K562 (cell line): Measurements from ENCODE around the gene MAP1LC3A. TPM values are rescaled to one million over a fixed set of nuclear protein-coding genes. Genes with fewer than 3 reads are reported as not detected.
A peak's percentile ranks its signal among the peaks of the same experiment; 100 is the strongest.

Source experiments
- ATAC-seq: fragments of 200-7000 bp; cut with Tn5 transposase; 3 replicates; pipeline ENCODE4 v1.9.1; 2020; ENCODE audit warnings: moderate library complexity
- BruUV-seq: library from RNA; stranded (reverse); fragments of 400-500 nt; replicated peaks from 2 replicates; lab custom pipeline; 2021; lab: Mats Ljungman, UMichigan
- CTCF ChIA-PET: fragments of 300-600 bp; formaldehyde crosslinking; extraction: SDS; loops from one replicate; lab custom pipeline; 2021; ENCODE audit warnings: low intra/inter-chr PET ratio; lab: Yijun Ruan, JAX
- POLR2A ChIA-PET: fragments of 300-600, 350-650 bp; sonication (Branson Sonifier 250); formaldehyde crosslinking; extraction: SDS; loops from one replicate; lab custom pipeline; 2021; ENCODE audit warnings: antibody characterized with exemption, inconsistent platforms; lab: Yijun Ruan, JAX
- DNase-seq, 4 experiments: peaks; one replicate each; pipeline versions ENCODE4 v3.0.0 to v3.0.0-alpha.2; 2011 to 2018; ENCODE audit warnings: low spot score in 3 of 4, mixed read lengths in 3 of 4; ENCODE audit errors: extremely low read depth in 1 of 4
- FAIRE-seq: peaks from 2 replicates; lab custom pipeline; 2011; peaks lifted over from hg19 to GRCh38; lab: Jason Lieb, UNC
- H2AFZ ChIP-seq: 2 replicates; pipeline ENCODE4 v1.6.0; 2011; ENCODE audit warnings: low read depth, low read length, control low read depth, inconsistent platforms
- H3K27ac ChIP-seq: fragments of 200-600 bp; 3 replicates; pipeline ENCODE4 v1.8.0; 2011; ENCODE audit warnings: low read depth, mild to moderate bottlenecking, control low read depth, inconsistent platforms, low read length, moderate library complexity, mixed read lengths; ENCODE audit errors: extremely low read depth
- H3K27me3 ChIP-seq, 2 experiments: fragments of 300-600 bp in 1 of 2; 2 replicates in 1 of 2; 3 replicates in 1 of 2; pipeline versions ENCODE4 v1.6.0 to v1.8.0; 2011; ENCODE audit warnings: inconsistent platforms in 2 of 2, low read length in 2 of 2, mild to moderate bottlenecking in 1 of 2, mixed read lengths in 1 of 2, moderate library complexity in 1 of 2; ENCODE audit not compliant: control insufficient read depth in 2 of 2, insufficient read depth in 2 of 2
- H3K36me3 ChIP-seq: fragments of 300-600 bp; 3 replicates; pipeline ENCODE4 v1.8.0; 2011; ENCODE audit warnings: mild to moderate bottlenecking, low read length, inconsistent platforms; ENCODE audit not compliant: control insufficient read depth, insufficient read depth
- H3K4me1 ChIP-seq, 2 experiments: fragments of 200-600 bp in 1 of 2; replicated peaks in 1 of 2; 2 replicates in 1 of 2; 3 replicates in 1 of 2; pipeline versions ENCODE4 v1.5.1 to v1.8.0; 2011; ENCODE audit warnings: inconsistent platforms in 2 of 2, low read length in 2 of 2, mild to moderate bottlenecking in 1 of 2, mixed read lengths in 1 of 2, moderate library complexity in 1 of 2; ENCODE audit not compliant: control insufficient read depth in 2 of 2, insufficient read depth in 2 of 2
- H3K4me2 ChIP-seq: 2 replicates; pipeline ENCODE4 v1.6.1; 2011; ENCODE audit warnings: low read length, control low read depth, inconsistent platforms, mixed read lengths; ENCODE audit not compliant: insufficient read depth
- H3K4me3 ChIP-seq: fragments of 200-600 bp; sonication (generic), shearing (Covaris generic); 2 replicates; pipeline ENCODE4 v1.5.1; 2016; ENCODE audit warnings: control low read depth, inconsistent platforms
- H3K79me2 ChIP-seq: fragments of 200-600 bp; 3 replicates; pipeline ENCODE4 v1.8.0; 2011; ENCODE audit warnings: low read length, inconsistent platforms; ENCODE audit not compliant: control insufficient read depth, insufficient read depth
- H3K9ac ChIP-seq, 2 experiments: 2 replicates each; pipeline versions ENCODE4 v1.6.0 to v1.6.1; 2011; ENCODE audit warnings: low read depth in 2 of 2, low read length in 2 of 2, control low read depth in 1 of 2, inconsistent platforms in 1 of 2, mild to moderate bottlenecking in 1 of 2, mixed read lengths in 1 of 2; ENCODE audit not compliant: insufficient read depth in 1 of 2
- H3K9me1 ChIP-seq: one replicate; pipeline ENCODE4 v1.6.0; 2011; ENCODE audit warnings: inconsistent platforms, mild to moderate bottlenecking, low read length, moderate library complexity; ENCODE audit not compliant: control insufficient read depth, insufficient read depth
- H3K9me3 ChIP-seq: replicated peaks from 2 replicates; pipeline ENCODE4 v1.5.1; 2011; ENCODE audit warnings: low read depth, low read length, inconsistent platforms; ENCODE audit not compliant: control insufficient read depth, insufficient read depth
- H4K20me1 ChIP-seq: replicated peaks from 2 replicates; pipeline ENCODE4 v1.6.1; 2011; ENCODE audit warnings: low read length, inconsistent platforms, mixed read lengths; ENCODE audit not compliant: control insufficient read depth, insufficient read depth
- HMBOX1 ChIP-seq: sonication (generic); IDR thresholded peaks from 2 replicates; pipeline ENCODE4 v1.6.1; 2016
- IFI16 ChIP-seq: fragments of 250-450 bp; sonication (Bioruptor Pico); IDR thresholded peaks from 2 replicates; pipeline ENCODE4 v2.1.2; 2022; ENCODE audit warnings: mild to moderate bottlenecking, inconsistent platforms
- POLR3G ChIP-seq: IDR thresholded peaks from 2 replicates; pipeline ENCODE4 v1.6.1; 2011; ENCODE audit not compliant: insufficient read length, insufficient replicate concordance; ENCODE audit errors: extremely low read depth
- ZFP30 ChIP-seq: fragments of 250-450 bp; sonication (Bioruptor Pico); IDR thresholded peaks from 2 replicates; pipeline ENCODE4 v1.8.0; 2022; ENCODE audit warnings: moderate library complexity, mild to moderate bottlenecking, inconsistent platforms, borderline replicate concordance
- WGBS: fragments of 100-300 bp; shearing (Covaris generic); methylation state at CpG from one replicate; pipeline ENCODE4 v1.1.6; 2016; ENCODE audit warnings: low coverage, mixed read lengths; ENCODE audit not compliant: insufficient coverage; ENCODE audit errors: missing lambda C conversion rate; 5-methylcytosine and 5-hydroxymethylcytosine counted together
- in situ Hi-C: fragments of 300-500 bp; cut with MboI; formaldehyde crosslinking; loops from 4 replicates; pipeline ENCODE4 v1.15.0; 2018; ENCODE audit warnings: inconsistent platforms, mixed read lengths
- intact Hi-C: fragments of 100-400 bp; cut with micrococcal nuclease; formaldehyde crosslinking; loops from 2 replicates; pipeline ENCODE4 v1.14.2; 2022
- polyA plus RNA-seq, 8 experiments: library from polyadenylated mRNA; depleted of rRNA in 4 of 8; stranded (reverse) in 5 of 8; unstranded in 3 of 8; fragments of >200 nt; fragmentation: Nextera tagmentation in 2 of 8; fragmentation: Illumina TruSeq in 1 of 8; extraction: Ambion mirVana in 2 of 8; extraction: Trizol in 1 of 8; gene quantifications; 2 replicates each; pipeline versions ENCODE4 v1.2.1 to v1.2.3, GENCODE V29; 2011 to 2014; ENCODE audit warnings: inconsistent platforms in 1 of 8, missing spikeins in 1 of 8
- total RNA-seq, 7 experiments: library from RNA; depleted of rRNA in 6 of 7; stranded (reverse); fragments of >200 nt in 6 of 7; fragmentation: Illumina TruSeq in 2 of 7; extraction: Trizol in 2 of 7; gene quantifications; 2 replicates each; pipeline versions ENCODE4 v1.2.1 to v1.2.3, GENCODE V29; 2011 to 2021; ENCODE audit warnings: low replicate concordance in 1 of 7

The MAP1LC3A gene
- total and polyA plus RNA-seq, 9 of the 15 experiments (the other 6 are each of a cell fraction or from before 2014, with no cell fraction given) = 0.27 to 0.38 TPM; not detected in 7

GRCh38 chr20:34511891-34512265 lies 46.6 kb upstream of the MAP1LC3A start (continued):
- TF ChIP-seq IFI16 (CRISPR knock-in tag) (no peak), ZFP30 (CRISPR knock-in tag) (no peak)

GRCh38 chr20:34512266-34512954 lies 46.1 kb upstream of the MAP1LC3A start:
- WGBS = 86% methylated on average over 4 of the region's 4 CpGs
- in situ Hi-C loops = no loop called here
- CTCF ChIA-PET = no interaction called here
- no peak for TF ChIP-seq POLR3G
- 0 out of 2 replicates have a peak, but pooled peaks have one; percentile 41 for TF ChIP-seq HMBOX1
- TF ChIP-seq, all 486 proteins: peak for 1
- DNase-seq (no peak), ATAC-seq (no peak), FAIRE-seq (no peak)
- POLR2A ChIA-PET = interaction anchor here (0.6 to 1.1 kb wide), 4 partner anchors 23 to 1319 kb away, joined by 3 read pairs; no protein-coding TSS in a partner anchor
- peak overlapping the region; percentile 15; the same call in 1 of the 3 replicates for H3K27ac ChIP-seq
- H3K36me3 ChIP-seq = peaks cover 35% of the 10 kb centered on the region; the same call in 2 of the 3 replicates
- H3K4me1 ChIP-seq = peaks cover 12 to 15% of the 10 kb centered on the region in 2 experiments; a peak in 4 of 5 replicates
- H3K4me3 ChIP-seq = no peak overlapping the region
- H3K9me1 ChIP-seq = no peaks in the 10 kb centered on the region
- no peak overlapping the region for H3K9ac ChIP-seq
- BruUV-seq = no TSS peak
- no peaks in the 10 kb centered on the region for H4K20me1 ChIP-seq
- no peaks in the 10 kb centered on the region for H3K9me3 ChIP-seq
- intact Hi-C loops = no loop called here
- H3K79me2 ChIP-seq = peaks cover 21% of the 10 kb centered on the region
- no peak overlapping the region for H2AFZ ChIP-seq
- no peak overlapping the region for H3K4me2 ChIP-seq
- no peaks in the 10 kb centered on the region for H3K27me3 ChIP-seq
